ENCODE measurements around the gene METRN.
A peak's percentile ranks its signal among the peaks of the same experiment; 100 is the strongest.
"Not testable (repeated sequence)": the region's sequence is repeated elsewhere in the genome, so short reads cannot be mapped to it uniquely, and the experiment has no call there.

METRN gene

GRCh38 chr16:734981-735881 lies 20.3 kb downstream of the METRN start:
- DNase-seq (ENCODE audit: low read depth, low spot score): no peak

- no peak for DNase-seq (ENCODE audit: low read depth, low spot score)
These were observed 21.1 kb downstream of the METRN start for GRCh38 chr16:735982-736453.

DNA sequence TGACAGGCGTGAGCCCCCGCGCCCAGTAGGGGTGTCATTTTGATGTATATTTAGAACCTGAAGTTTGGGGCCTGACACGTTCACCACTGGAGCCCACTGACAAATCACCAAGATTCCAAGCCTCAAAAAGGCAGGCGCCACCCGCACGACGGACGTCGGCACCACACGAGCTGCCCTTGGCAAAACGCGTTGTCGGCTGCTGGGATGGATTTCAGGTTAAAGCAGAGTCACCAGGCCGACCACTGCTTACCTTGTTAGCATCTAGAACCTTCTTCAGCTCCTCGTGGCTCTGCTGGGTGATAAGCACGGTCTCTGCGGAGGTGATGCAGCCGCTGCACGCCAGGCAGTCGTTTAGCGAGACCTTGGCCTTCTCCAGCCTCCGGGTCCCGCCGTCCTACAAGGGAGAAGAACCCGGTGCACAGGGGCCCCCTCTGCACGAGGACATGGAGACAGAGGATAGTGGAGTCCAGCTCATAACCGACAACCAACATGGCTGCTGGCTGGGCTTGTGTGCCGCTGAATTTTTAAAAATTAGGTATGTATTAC lies 22.1 kb downstream of the METRN start:
- no peak for DNase-seq (ENCODE audit: low read depth, low spot score)

DNA sequence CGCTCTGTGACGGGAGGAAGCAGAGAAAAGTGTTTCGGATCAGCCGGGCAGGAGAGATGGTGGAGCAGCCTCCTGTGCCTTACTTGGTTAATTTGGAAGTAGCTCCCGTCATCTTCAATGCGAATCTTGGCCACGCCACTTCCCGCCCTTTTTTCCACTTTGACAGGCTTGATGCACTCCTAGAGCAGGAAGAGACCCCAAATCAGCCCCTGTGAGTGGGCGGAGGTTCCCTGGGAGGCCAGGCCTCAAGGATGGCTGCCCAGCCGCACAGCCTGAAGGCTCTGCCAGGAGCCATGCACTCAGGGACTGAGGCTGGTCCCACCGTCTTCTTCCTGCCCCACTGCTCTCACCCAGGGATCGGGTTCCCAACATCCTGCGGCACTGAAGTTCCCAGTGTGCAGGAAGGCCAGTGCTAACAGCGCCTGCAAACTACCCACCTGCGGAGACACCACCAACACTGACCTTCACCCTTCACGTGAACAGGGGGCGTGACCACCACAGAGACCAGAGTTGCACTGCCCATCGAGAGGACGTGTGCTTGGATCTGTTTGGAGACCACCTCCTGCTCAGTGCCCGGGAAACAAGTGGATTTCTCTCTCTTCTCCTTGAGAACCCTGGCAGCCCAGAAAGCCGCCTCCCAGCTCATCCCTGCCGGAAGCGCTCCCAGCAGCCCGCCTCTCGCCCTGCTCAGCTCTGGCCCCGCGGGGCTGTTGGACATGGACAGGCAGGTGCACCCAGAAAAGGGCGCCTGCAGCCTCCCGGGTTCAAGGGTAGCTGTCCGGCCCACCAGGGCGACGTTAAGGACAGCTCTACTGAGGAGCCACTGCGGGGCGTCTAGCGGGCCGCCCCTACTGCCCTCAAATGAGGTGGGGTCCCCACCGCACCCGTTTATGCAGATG lies 24.9 kb downstream of the METRN start:
- DNase-seq (ENCODE audit: low read depth, low spot score): no peak

GRCh38 chr16:740459-740763 lies 25.5 kb downstream of the METRN start:
- no peak for DNase-seq (ENCODE audit: low read depth, low spot score)

- peak; percentile 60 for DNase-seq (ENCODE audit: low read depth, low spot score)
These were observed 26.0 kb downstream of the METRN start, which contains the start of gene CIAO3 for GRCh38 chr16:740764-741505. Gene CIAO3, minus strand, starts transcription at chr16:740997. Its CDS starts 12 bp downstream, at chr16:740985.

- DNase-seq (ENCODE audit: low read depth, low spot score): no peak
These were observed 27.2 kb downstream of the METRN start for GRCh38 chr16:741986-742629.

- DNase-seq (ENCODE audit: low read depth, low spot score): not testable (repeated sequence)
These were observed 28.0 kb downstream of the METRN start for GRCh38 chr16:742894-743293.

DNA sequence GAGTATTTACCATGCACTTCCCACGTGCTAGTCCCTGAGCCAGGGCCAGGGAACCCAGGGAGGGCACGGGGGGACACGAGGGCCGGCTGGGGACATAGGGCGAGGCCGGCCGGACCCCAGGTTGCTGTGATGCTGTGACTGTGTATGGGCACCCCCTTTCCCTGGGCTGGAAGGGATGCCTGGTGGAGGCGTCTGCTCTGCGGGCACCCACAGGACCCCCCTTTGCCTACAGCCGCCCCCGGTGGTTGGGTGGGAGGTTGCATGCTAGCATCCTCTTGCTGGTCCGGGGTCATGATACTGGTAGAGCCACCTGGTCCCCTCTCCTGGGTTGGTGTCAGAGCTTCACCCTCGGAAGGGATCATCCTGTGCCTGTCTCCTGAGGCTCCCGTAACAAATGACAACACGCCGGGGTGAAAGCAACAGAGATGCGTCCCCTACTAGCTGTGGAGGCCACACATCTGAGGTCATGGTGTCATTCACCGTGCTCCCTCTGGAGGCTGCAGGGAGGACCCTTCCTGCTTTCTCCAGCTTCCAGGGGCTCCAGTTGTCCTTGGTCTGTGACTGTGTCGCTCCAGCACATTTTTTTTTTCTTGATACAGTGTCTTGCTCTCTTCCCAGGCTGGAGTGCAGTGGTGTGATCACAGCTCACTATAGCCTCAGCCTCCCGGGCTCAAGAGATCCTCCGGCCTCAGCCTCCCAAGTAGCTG lies 29.0 kb downstream of the METRN start:
- no peak for DNase-seq (ENCODE audit: low read depth, low spot score)

DNA sequence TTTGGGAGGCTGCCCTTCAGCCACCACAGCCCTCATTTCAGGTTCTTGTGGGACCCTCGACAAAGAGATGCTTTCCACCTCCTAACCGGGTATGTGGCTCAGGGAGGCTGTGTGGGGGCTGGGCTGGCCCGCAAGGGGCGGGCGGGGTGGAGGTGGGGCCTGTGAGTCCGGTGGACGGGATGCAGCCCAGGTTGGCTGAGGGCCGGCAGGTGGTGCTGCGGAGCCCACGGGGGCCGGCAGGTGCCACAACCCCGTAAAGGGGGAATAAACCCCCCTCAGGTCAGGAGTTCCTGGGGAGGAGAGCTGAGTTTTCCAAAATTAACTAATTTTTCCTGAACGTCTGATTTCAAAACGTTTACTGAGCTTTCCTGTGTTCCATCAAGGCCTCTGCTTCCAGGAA lies 30.8 kb downstream of the METRN start:
- no peak for DNase-seq (ENCODE audit: low read depth, low spot score)

GRCh38 chr16:746637-747036 lies 31.7 kb downstream of the METRN start:
- DNase-seq (ENCODE audit: low read depth, low spot score): no peak

- no peak for DNase-seq (ENCODE audit: low read depth, low spot score)
These were observed 33.2 kb downstream of the METRN start for GRCh38 chr16:747978-748746.

DNA sequence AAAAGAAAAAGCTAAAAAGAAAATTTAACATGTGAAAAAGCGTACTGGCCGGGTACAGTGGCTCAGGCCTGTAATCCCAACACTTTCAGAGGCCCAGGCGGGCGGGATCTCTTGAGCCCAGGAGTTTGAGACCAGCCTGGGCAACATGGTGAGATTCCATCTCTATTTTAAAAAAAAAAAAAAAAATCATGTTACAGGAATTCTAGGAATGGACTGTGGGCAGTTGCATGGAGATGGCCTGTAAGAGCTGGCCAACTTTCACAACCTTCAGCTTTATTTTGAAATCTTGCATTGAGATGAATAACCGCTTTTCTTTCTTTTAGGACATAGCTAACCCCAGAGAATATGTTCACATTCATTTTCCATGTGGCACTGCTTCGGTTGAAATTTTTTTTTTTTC lies 34.1 kb downstream of the METRN start:
- no peak for DNase-seq (ENCODE audit: low read depth, low spot score)

- DNase-seq (ENCODE audit: low read depth, low spot score): no peak
These were observed 35.6 kb downstream of the METRN start for GRCh38 chr16:750485-750884.

DNA sequence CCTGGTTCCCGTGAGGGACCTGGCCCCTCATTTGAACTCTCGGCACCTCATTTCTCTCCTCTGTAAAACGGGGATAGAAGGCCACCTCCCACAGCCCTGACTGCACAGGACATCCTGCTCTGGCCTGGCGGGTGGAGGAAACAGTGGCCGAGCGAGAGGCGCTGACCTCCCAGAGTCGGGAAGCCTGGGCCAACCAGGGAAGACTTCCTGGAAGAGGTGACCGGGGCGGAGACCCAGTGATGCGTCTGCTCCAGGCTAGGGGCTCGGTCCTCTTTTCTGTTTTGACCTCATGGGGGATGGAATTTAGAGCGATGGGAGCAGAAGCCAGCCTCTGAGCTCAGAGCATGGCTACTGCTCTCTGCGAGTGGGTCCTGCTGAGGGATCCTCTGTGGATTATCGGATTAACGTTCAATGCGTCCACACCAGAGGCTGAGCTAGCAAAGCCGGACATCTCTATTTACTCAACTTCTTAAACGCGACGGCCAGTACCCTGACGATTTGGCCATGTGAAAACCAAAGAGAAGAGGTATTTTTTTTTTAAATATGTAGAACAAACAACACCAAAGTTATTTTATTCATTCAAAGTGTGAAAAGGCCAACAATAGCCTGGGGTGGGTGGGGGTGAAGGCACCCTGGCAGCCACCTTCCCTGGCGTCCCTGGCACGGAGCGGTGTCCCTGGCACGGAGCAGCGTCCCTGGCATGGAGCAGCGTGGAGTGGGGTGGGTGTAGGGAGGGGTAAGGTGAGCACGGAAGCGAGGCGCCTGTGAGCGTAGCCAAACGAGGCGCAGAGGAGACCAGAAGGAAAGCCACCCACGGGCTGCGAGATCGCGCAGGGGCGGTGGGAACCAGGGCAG lies 36.5 kb downstream of the METRN start:
- DNase-seq (ENCODE audit: low read depth, low spot score): no peak

GRCh38 chr16:752007-752312 lies 37.0 kb downstream of the METRN start:
- DNase-seq (ENCODE audit: low read depth, low spot score): no peak

DNA sequence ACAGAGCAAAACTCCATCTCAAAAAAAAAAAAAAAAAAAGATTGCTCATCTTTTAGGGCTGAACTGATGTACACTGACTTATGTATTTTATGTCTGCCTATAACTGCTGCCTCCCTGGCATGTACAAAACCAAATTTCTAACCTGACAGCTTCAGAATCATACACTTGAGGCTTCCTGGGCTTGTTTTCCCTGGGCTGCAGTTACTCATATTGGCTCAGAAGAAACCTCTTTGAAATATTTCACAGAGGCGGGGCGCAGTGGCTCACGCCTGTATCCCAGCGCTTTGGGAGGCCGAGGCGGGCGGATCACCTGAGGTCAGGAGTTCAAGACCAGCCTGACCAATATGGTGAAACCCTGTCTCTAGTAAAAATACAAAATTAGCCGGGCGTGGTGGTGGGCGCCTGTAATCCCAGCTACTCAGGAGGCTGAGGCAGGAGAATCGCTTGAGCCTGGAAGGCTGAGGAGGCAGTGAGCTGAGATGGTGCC lies 39.2 kb downstream of the METRN start:
- not testable (repeated sequence) for DNase-seq (ENCODE audit: low read depth, low spot score)

GRCh38 chr16:754656-755055 lies 39.7 kb downstream of the METRN start:
- DNase-seq (ENCODE audit: low read depth, low spot score): no peak

- no peak for DNase-seq (ENCODE audit: low read depth, low spot score)
These were observed 41.5 kb downstream of the METRN start for GRCh38 chr16:756428-756827.

All from brain pericyte (primary cell).